ENCODE measurements around the gene CCDC136. TPM values are rescaled to one million over a fixed set of nuclear protein-coding genes. Genes with fewer than 3 reads are reported as not detected.

Gene CCDC136
- total RNA-seq, 2 experiments from 2014 or later = 4.8 to 5.3 TPM

- Mint-ChIP-seq H3K4me3 (no peak overlapping the region), H3K27me3 (no peaks in the 10 kb centered on the region), H3K27ac (no peak overlapping the region), H3K4me1 (no peaks in the 10 kb centered on the region), H3K36me3 (ENCODE audit: low read depth) (no peaks in the 10 kb centered on the region), H3K9me3 (no peaks in the 10 kb centered on the region)
- no peak for DNase-seq
- ChIA-PET CTCF (interaction anchor here (0.8 kb wide), 1 partner anchor 53 kb away, joined by 3 read pairs; no protein-coding TSS in a partner anchor), POLR2A (no interaction called here)
These were observed 8.8 kb downstream of the CCDC136 start for GRCh38 chr7:128800567-128800966.

GRCh38 chr7:128801003-128801402 lies 9.2 kb downstream of the CCDC136 start:
- POLR2A ChIA-PET = no interaction called here

GRCh38 chr7:128801667-128802418 lies 10.1 kb downstream of the CCDC136 start:
- no peak for DNase-seq
- Mint-ChIP-seq H3K27me3 (no peaks in the 10 kb centered on the region), H3K36me3 (ENCODE audit: low read depth) (no peaks in the 10 kb centered on the region), H3K4me1 (no peaks in the 10 kb centered on the region), H3K4me3 (no peak overlapping the region), H3K27ac (no peak overlapping the region), H3K9me3 (no peaks in the 10 kb centered on the region)
- ChIA-PET CTCF (interaction anchor here (1.2 to 1.7 kb wide), 3 partner anchors 8 to 362 kb away, joined by 3 to 4 read pairs (median 4); no protein-coding TSS in a partner anchor), POLR2A (no interaction called here)

More at GRCh38 chr7:128801003-128801402, 9.2 kb downstream of the CCDC136 start:
- DNase-seq = no peak
- Mint-ChIP-seq H3K9me3 (no peaks in the 10 kb centered on the region), H3K4me3 (no peak overlapping the region), H3K4me1 (no peaks in the 10 kb centered on the region), H3K36me3 (ENCODE audit: low read depth) (no peaks in the 10 kb centered on the region), H3K27ac (no peak overlapping the region), H3K27me3 (no peaks in the 10 kb centered on the region)
- CTCF ChIA-PET = interaction anchor here (1.7 kb wide), 1 partner anchor 363 kb away, joined by 4 read pairs; no protein-coding TSS in a partner anchor

GRCh38 chr7:128804484-128804883 lies 12.7 kb downstream of the CCDC136 start:
- ChIA-PET CTCF (no interaction called here), POLR2A (no interaction called here)
- Mint-ChIP-seq H3K27ac (no peak overlapping the region), H3K36me3 (ENCODE audit: low read depth) (no peaks in the 10 kb centered on the region), H3K4me1 (no peaks in the 10 kb centered on the region), H3K9me3 (no peaks in the 10 kb centered on the region), H3K27me3 (no peaks in the 10 kb centered on the region), H3K4me3 (no peak overlapping the region)
- DNase-seq = no peak

GRCh38 chr7:128805225-128805624 lies 13.5 kb downstream of the CCDC136 start:
- no peak for DNase-seq
- H3K4me3 Mint-ChIP-seq = no peak overlapping the region
- H3K27ac Mint-ChIP-seq = no peak overlapping the region
- H3K36me3 Mint-ChIP-seq (ENCODE audit: low read depth) = no peaks in the 10 kb centered on the region
- H3K4me1 Mint-ChIP-seq = no peaks in the 10 kb centered on the region
- POLR2A ChIA-PET = no interaction called here
- no peaks in the 10 kb centered on the region for H3K27me3 Mint-ChIP-seq
- no peaks in the 10 kb centered on the region for H3K9me3 Mint-ChIP-seq
- CTCF ChIA-PET = no interaction called here

GRCh38 chr7:128807191-128807590 lies 15.4 kb downstream of the CCDC136 start:
- no peaks in the 10 kb centered on the region for H3K9me3 Mint-ChIP-seq
- no peaks in the 10 kb centered on the region for H3K36me3 Mint-ChIP-seq (ENCODE audit: low read depth)
- CTCF ChIA-PET = no interaction called here
- H3K27me3 Mint-ChIP-seq = no peaks in the 10 kb centered on the region
- POLR2A ChIA-PET = no interaction called here
- no peak overlapping the region for H3K4me3 Mint-ChIP-seq
- H3K4me1 Mint-ChIP-seq = no peaks in the 10 kb centered on the region
- no peak overlapping the region for H3K27ac Mint-ChIP-seq
- no peak for DNase-seq

- Mint-ChIP-seq H3K9me3 (no peaks in the 10 kb centered on the region), H3K4me1 (no peaks in the 10 kb centered on the region), H3K27ac (no peak overlapping the region), H3K27me3 (no peaks in the 10 kb centered on the region), H3K36me3 (ENCODE audit: low read depth) (no peaks in the 10 kb centered on the region), H3K4me3 (no peak overlapping the region)
- ChIA-PET POLR2A (no interaction called here), CTCF (interaction anchor here (1.4 kb wide), 1 partner anchor 74 kb away, joined by 3 read pairs; no protein-coding TSS in a partner anchor)
- no peak for DNase-seq
These were observed 17.6 kb downstream of the CCDC136 start for GRCh38 chr7:128809363-128809762.

GRCh38 chr7:128810473-128810872 lies 18.7 kb downstream of the CCDC136 start:
- Mint-ChIP-seq H3K9me3 (no peaks in the 10 kb centered on the region), H3K27ac (no peak overlapping the region), H3K4me3 (no peak overlapping the region), H3K36me3 (ENCODE audit: low read depth) (no peaks in the 10 kb centered on the region), H3K4me1 (no peaks in the 10 kb centered on the region), H3K27me3 (peaks cover 2% of the 10 kb centered on the region)
- POLR2A ChIA-PET = no interaction called here
- no peak for DNase-seq
- CTCF ChIA-PET = no interaction called here

- H3K4me3 Mint-ChIP-seq = no peak overlapping the region
- peaks cover 6% of the 10 kb centered on the region for H3K27me3 Mint-ChIP-seq
- H3K4me1 Mint-ChIP-seq = no peaks in the 10 kb centered on the region
- H3K36me3 Mint-ChIP-seq (ENCODE audit: low read depth) = no peaks in the 10 kb centered on the region
- DNase-seq = no peak
- H3K27ac Mint-ChIP-seq = no peak overlapping the region
- no peaks in the 10 kb centered on the region for H3K9me3 Mint-ChIP-seq
- ChIA-PET CTCF (no interaction called here), POLR2A (no interaction called here)
These were observed 19.2 kb downstream of the CCDC136 start for GRCh38 chr7:128810997-128811396.

- no peaks in the 10 kb centered on the region for H3K9me3 Mint-ChIP-seq
- H3K27me3 Mint-ChIP-seq = peaks cover 6% of the 10 kb centered on the region
- ChIA-PET CTCF (interaction anchor here (0.6 to 1.5 kb wide), 2 partner anchors 30 to 273 kb away, joined by 3 read pairs; no protein-coding TSS in a partner anchor), POLR2A (no interaction called here)
- no peak overlapping the region for H3K27ac Mint-ChIP-seq
- no peaks in the 10 kb centered on the region for H3K36me3 Mint-ChIP-seq (ENCODE audit: low read depth)
- H3K4me1 Mint-ChIP-seq = no peaks in the 10 kb centered on the region
- H3K4me3 Mint-ChIP-seq = no peak overlapping the region
- no peak for DNase-seq
These were observed 20.1 kb downstream of the CCDC136 start for GRCh38 chr7:128811631-128812430.

- ChIA-PET CTCF (interaction anchor here (1.5 kb wide), 1 partner anchor 29 kb away, joined by 3 read pairs; no protein-coding TSS in a partner anchor), POLR2A (no interaction called here)
- Mint-ChIP-seq H3K36me3 (ENCODE audit: low read depth) (no peaks in the 10 kb centered on the region), H3K9me3 (no peaks in the 10 kb centered on the region), H3K27ac (no peak overlapping the region), H3K27me3 (peaks cover 7% of the 10 kb centered on the region), H3K4me3 (no peak overlapping the region), H3K4me1 (no peaks in the 10 kb centered on the region)
- DNase-seq = no peak
These were observed 20.9 kb downstream of the CCDC136 start for GRCh38 chr7:128812514-128813168.

GRCh38 chr7:128814499-128814898 lies 22.7 kb downstream of the CCDC136 start:
- H3K4me3 Mint-ChIP-seq = no peak overlapping the region
- ChIA-PET POLR2A (no interaction called here), CTCF (no interaction called here)
- H3K9me3 Mint-ChIP-seq = no peaks in the 10 kb centered on the region
- DNase-seq = no peak
- no peaks in the 10 kb centered on the region for H3K4me1 Mint-ChIP-seq
- peaks cover 7% of the 10 kb centered on the region for H3K27me3 Mint-ChIP-seq
- H3K27ac Mint-ChIP-seq = no peak overlapping the region
- no peaks in the 10 kb centered on the region for H3K36me3 Mint-ChIP-seq (ENCODE audit: low read depth)

- CTCF ChIA-PET = no interaction called here
- Mint-ChIP-seq H3K4me3 (no peak overlapping the region), H3K4me1 (peaks cover 3% of the 10 kb centered on the region), H3K27ac (no peak overlapping the region), H3K9me3 (no peaks in the 10 kb centered on the region), H3K36me3 (ENCODE audit: low read depth) (no peaks in the 10 kb centered on the region), H3K27me3 (peaks cover 14% of the 10 kb centered on the region)
- no peak for DNase-seq
- POLR2A ChIA-PET = no interaction called here
These were observed 23.6 kb downstream of the CCDC136 start for GRCh38 chr7:128815289-128815942.

Measured in activated CD4-positive, alpha-beta memory T cell treated with anti-CD3 and anti-CD28 coated beads, Interleukin-2, amount 10 ng/mL, durations not matched to agents 7 days and 5 days (primary cell).